SW 1271 (cell line): ENCODE results near the gene GOLGA2.

Source experiments
- DNase-seq, 2 experiments: peaks; one replicate each; lab custom pipeline; 2025; lab: John Stamatoyannopoulos, UW

The GOLGA2 gene

GRCh38 chr9:128211186-128211980 is 64.4 kb downstream of the GOLGA2 start:
- DNase-seq, result no peak

DNA sequence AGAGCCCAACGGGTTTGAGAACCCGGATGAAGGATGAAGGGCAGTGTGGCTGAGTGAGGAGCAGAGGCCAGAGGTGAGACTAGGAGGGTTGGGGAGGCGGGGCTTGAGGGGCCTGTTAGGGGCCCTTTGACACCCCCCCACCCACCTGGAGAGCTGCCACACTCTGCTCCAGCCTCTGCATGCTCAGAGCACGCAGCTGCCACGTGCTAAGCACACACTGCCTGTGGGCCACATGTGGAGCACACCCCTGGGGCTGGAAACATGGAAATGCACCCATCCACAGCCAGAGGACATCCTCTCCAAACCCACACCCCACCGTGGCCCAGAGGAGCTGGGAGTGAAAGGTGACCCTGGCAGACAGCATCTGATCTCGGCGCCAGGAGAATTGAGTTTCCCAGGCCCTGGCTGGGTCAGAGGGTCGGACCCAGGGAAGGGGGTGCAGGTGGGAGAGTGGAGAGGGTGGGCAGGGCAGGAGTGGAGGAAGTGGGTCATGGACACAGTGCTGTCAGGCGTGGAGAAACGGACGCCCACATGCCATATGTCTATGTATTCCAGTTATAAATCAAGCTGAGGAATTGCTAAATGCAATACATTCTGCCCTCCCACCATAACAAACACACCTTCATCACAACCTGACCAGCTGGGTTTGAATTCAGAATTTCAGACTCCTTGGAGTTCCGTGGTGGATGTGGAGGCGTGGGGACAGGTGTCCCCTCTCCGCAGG is 66.7 kb downstream of the GOLGA2 start:
- DNase-seq, result no peak

- DNase-seq, result no peak
Measured at GRCh38 chr9:128208386-128208785, 67.4 kb downstream of the GOLGA2 start.

DNA sequence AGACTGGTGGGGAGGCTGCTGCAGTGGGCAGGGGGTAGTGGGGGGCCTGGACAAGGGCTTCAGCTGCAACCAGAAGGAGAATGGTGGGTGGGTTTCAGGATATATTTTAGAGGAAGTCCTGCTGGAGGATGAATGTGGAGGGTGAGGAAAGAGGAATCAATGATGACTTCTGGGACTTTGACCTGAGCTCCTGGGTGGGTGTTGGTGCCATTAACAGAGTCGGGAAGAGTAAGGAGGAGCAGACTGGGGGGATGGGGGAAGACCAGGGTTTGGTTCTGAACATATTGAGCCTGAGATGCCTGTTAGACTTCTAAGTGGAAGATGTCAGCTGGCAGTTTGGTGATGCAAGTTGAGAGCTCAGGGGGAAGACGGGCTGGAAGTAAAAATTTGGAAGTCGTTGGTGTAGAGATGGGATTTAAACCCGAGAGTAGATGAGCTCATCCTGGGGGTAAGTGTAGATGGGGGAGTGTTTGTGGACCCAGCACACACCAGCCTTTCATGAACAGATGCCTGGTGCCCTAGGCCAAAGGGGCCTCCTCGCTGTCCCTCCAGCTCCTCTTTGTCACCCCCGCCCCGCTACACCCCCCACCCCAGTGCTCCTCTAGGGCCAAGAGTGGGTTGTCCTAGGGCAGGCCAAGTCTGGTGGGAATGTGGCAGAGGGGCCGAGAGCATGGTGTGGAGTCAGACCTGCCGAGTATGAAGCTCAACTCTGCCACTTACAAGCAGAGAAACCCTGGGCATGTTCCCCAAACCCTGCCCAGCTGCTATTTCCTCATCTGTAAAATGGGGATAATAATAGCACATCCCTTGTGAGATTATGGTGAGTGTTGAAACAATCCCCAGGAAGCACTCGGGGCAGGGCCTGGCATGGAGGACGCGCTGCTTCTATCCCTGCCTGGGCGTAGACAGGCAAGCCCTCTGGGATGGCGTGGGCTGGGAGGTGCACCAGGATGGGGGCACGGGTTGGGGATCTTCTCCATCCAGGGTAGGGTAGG is 68.6 kb downstream of the GOLGA2 start:
- DNase-seq, result no peak

- no peak for DNase-seq
Measured at GRCh38 chr9:128206484-128206883, 69.3 kb downstream of the GOLGA2 start.
